Measurements from ENCODE around the gene GJD4. TPM values are rescaled to one million over a fixed set of nuclear protein-coding genes. Genes with fewer than 3 reads are reported as not detected.

The GJD4 gene
- total RNA-seq, 2 donors from 2014 or later, result not detected

GRCh38 chr10:35642035-35642792 lies 37.1 kb downstream of the GJD4 start, which contains the start of gene FZD8:
Gene FZD8, minus strand, starts transcription at chr10:35642296. Its CDS starts 867 bp downstream, at chr10:35641429.
- Histone ChIP-seq H3K36me3 (no peaks in the 10 kb centered on the region), H3K27ac (peak within 1 kb of the TSS; percentile 89 to 96), H3K27me3 (replicated peaks; ENCODE audit: insufficient read depth) (no peaks in the 10 kb centered on the region), H3K9me3 (no peaks in the 10 kb centered on the region), H3K4me1 (ENCODE audit: control insufficient read depth in 1 of 2, low read depth in 2 of 2) (peaks cover 8 to 30% of the 10 kb centered on the region in 2 donors), H3K4me3 (peak within 1 kb of the TSS; percentile 88)
- ATAC-seq (ENCODE audit: insufficient number of reproducible peaks, low FRiP score, low read depth), result peak; percentile 88
- TF ChIP-seq, protein P1, sequence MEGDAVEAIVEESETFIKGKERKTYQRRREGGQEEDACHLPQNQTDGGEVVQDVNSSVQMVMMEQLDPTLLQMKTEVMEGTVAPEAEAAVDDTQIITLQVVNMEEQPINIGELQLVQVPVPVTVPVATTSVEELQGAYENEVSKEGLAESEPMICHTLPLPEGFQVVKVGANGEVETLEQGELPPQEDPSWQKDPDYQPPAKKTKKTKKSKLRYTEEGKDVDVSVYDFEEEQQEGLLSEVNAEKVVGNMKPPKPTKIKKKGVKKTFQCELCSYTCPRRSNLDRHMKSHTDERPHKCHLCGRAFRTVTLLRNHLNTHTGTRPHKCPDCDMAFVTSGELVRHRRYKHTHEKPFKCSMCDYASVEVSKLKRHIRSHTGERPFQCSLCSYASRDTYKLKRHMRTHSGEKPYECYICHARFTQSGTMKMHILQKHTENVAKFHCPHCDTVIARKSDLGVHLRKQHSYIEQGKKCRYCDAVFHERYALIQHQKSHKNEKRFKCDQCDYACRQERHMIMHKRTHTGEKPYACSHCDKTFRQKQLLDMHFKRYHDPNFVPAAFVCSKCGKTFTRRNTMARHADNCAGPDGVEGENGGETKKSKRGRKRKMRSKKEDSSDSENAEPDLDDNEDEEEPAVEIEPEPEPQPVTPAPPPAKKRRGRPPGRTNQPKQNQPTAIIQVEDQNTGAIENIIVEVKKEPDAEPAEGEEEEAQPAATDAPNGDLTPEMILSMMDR (IDR thresholded peaks at IDR 0.05), result no peak
- DNase-seq (ENCODE audit: low spot score), result peak; percentile 64

DNA sequence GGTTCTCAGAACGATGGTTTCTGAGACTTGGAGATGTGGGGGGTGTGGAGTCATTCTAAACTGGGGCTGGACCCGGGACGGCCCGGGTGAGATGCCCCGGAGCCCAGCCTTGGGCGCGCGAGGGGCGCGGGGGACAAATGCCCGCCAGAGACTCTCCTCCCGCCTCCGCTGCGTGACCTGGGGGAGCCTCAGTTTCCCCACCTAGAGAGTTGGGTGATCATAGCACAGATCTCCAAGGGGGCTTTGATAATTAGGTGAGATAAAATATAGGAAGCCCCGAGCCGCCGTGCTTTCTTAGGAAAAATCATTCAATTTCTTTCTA lies 37.6 kb downstream of the GJD4 start:
- H3K27ac ChIP-seq, result peak overlapping the region; percentile 89 to 96
- no peak for ATAC-seq (ENCODE audit: insufficient number of reproducible peaks, low FRiP score, low read depth)
- H3K4me1 ChIP-seq (ENCODE audit: control insufficient read depth in 1 of 2, low read depth in 2 of 2), result peaks cover 8 to 24% of the 10 kb centered on the region in 2 donors
- no peaks in the 10 kb centered on the region for H3K9me3 ChIP-seq
- peak overlapping the region; percentile 88 for H3K4me3 ChIP-seq
- H3K36me3 ChIP-seq, result no peaks in the 10 kb centered on the region
- TF ChIP-seq, protein P1 (IDR thresholded peaks at IDR 0.05), result no peak
- no peaks in the 10 kb centered on the region for H3K27me3 ChIP-seq (replicated peaks; ENCODE audit: insufficient read depth)
- no peak for DNase-seq (ENCODE audit: low spot score)

- TF ChIP-seq, protein P1 (IDR thresholded peaks at IDR 0.05), result no peak
- Histone ChIP-seq H3K4me3 (peak overlapping the region; percentile 88), H3K4me1 (ENCODE audit: control insufficient read depth in 1 of 2, low read depth in 2 of 2) (peaks cover 6 to 18% of the 10 kb centered on the region in 2 donors), H3K27me3 (replicated peaks; ENCODE audit: insufficient read depth) (no peaks in the 10 kb centered on the region), H3K9me3 (no peaks in the 10 kb centered on the region), H3K27ac (peak overlapping the region; percentile 89 to 96), H3K36me3 (no peaks in the 10 kb centered on the region)
- no peak for ATAC-seq (ENCODE audit: insufficient number of reproducible peaks, low FRiP score, low read depth)
- peak; percentile 27 for DNase-seq (ENCODE audit: low spot score)
Measured at GRCh38 chr10:35643151-35644049, 38.3 kb downstream of the GJD4 start.

- no peaks in the 10 kb centered on the region for H3K36me3 ChIP-seq
- DNase-seq (ENCODE audit: low spot score) (no peak), ATAC-seq (ENCODE audit: insufficient number of reproducible peaks, low FRiP score, low read depth) (no peak)
- H3K27me3 ChIP-seq (replicated peaks; ENCODE audit: insufficient read depth), result no peaks in the 10 kb centered on the region
- H3K4me3 ChIP-seq, result peak overlapping the region; percentile 88
- no peaks in the 10 kb centered on the region for H3K9me3 ChIP-seq
- peaks cover 0 to 12% of the 10 kb centered on the region in 2 donors for H3K4me1 ChIP-seq (ENCODE audit: control insufficient read depth in 1 of 2, low read depth in 2 of 2)
- peak overlapping the region; percentile 89 to 96 for H3K27ac ChIP-seq
- TF ChIP-seq, protein P1 (IDR thresholded peaks at IDR 0.05), result no peak
Measured at GRCh38 chr10:35644050-35644950, 39.2 kb downstream of the GJD4 start.

Data from thoracic aorta (tissue), 2 donors.